NCI-H1105 treated with DMSO at 0.1 percent for 48 hours (cell line): ENCODE measurements around the gene DRC7.
"Not testable (repeated sequence)": the region's sequence is repeated elsewhere in the genome, so short reads cannot be mapped to it uniquely, and the experiment has no call there.

Experiments
- DNase-seq: peaks from one replicate; lab custom pipeline; 2025; lab: John Stamatoyannopoulos, UW

Gene DRC7

DNA sequence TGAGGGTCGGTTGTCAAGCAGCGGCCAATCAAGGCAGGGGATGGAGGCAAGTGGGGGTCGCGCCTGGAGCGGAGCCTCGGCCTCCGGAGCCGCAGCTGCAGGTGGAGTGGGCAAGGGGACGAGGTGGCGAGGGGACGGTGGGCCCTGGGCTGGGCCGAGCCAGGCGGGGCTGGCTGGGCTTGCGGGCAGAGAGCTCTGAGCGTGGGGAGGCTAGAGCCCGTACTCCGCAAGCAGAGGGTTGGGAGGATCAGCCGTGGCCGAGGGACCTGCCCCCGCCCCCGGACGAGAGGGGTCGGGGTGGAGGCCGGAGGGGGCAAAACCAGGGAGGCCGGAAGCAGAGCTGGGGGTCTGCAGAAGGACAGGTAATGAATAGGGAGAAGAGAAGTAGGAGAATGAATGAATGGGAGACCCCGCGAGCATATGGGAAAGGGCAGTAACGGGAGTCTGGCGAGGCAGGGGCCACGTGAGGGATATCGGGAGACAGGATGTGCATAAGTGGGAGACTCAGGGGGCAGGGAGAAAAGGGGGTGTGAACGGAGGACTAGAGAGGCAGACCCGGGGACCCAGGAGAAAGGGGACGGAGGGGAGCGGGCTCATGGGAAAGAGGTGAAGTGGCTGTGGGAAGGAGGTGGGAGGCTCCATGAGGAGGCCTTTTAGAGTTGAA lies 41.3 kb downstream of the DRC7 start, which contains the start of gene KATNB1:
Gene KATNB1 (plus strand): TSS at position 16 of the 664 bp plus-strand sequence. CDS start 1,474 bp downstream, outside the sequence.
- no peak for DNase-seq

DNA sequence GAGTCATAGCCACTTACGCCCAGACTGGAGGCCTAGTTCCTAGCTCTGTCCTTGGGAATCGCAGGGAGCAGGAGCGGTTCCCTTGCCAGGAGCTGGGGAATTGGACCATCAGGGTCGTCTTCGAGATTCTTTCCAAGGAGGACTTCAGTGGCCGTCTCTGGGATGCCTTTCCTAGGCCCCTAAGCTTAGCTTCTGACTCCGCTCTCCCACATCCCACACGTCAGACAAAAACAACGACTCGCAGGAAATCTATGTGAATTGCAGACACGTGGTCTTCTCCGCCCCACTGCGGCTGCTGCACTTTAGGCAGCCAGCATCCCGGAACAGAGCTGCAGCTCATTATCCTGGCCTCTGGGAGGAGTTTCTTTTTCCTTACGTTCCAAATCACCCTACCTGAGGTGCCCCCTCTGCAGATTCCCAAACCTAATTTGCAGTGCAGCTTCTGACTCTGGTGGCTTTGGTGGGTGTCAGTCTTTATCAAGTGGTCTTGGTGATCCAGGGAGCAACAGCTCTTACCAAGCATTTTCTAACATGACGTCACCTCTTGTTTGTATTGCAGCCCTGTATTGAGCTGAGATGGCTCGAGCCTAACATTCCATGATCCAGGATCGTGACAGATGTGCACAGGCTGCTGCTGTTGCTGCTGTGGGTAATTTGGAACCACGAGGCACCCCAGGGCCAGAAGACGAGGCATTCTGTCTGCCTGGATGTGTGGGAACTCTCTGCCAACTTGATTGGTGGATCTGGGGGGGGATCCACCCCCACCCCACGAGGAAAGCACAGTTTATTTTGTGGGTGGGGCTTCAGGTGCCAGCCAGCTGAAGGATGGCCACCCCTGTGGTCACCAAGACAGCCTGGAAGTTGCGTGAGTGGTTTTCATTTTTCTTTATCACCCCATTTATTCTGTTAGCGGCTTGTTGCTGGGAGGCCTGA lies 42.1 kb downstream of the DRC7 start:
- peak; percentile 20 for DNase-seq

DNA sequence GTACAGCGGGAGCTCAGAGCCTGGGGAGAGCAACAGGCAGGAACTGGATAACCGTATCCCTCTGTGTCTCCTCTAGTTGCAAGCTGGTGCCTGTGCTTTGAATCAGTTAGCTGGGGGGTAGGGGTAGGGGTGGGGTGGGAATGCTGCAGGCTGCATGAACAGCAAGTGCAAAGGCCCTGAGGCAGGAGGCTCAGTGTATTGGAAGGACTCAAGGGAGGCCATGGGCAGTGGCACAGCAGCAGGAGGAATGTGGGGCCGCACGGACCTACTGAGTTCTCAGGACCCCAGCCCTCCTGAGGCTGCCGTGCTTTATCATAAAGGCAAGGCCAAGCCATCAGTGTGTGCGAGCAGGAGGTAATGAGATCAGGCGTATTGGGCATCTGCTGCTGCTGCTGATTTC lies 44.2 kb downstream of the DRC7 start:
- no peak for DNase-seq

DNA sequence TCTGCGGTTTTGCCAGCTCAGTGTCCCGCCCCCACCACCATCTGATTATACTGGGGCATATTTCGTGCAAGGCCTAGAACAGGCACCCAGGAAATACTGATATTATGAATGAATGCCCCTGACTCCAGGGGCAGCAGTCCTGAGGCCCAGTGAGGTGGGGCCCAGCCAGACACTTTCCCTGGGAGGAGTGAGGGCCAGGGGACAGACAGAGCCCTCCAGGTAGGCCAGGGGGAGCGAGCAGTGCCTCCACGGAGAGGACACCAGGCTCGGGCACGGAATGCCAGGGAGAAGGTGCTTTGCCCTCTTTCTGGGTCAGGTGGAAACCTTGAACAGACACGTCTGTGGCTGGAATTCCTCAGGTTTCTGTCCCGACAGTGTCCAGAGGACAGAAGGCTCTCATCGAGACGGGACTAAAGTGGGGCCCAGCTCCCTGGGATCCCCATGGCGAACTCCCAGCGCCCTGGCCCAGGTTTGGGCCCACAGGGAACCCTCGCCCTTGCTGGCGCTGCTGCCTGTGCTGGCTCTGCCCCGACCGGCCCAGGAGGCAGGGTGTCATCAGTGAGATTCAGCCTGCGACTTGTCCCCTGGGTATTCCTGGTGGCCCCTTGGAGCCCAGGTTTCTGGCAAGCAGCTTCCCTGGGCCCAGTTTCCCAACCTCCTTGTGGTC lies 45.3 kb downstream of the DRC7 start:
- no peak for DNase-seq

DNA sequence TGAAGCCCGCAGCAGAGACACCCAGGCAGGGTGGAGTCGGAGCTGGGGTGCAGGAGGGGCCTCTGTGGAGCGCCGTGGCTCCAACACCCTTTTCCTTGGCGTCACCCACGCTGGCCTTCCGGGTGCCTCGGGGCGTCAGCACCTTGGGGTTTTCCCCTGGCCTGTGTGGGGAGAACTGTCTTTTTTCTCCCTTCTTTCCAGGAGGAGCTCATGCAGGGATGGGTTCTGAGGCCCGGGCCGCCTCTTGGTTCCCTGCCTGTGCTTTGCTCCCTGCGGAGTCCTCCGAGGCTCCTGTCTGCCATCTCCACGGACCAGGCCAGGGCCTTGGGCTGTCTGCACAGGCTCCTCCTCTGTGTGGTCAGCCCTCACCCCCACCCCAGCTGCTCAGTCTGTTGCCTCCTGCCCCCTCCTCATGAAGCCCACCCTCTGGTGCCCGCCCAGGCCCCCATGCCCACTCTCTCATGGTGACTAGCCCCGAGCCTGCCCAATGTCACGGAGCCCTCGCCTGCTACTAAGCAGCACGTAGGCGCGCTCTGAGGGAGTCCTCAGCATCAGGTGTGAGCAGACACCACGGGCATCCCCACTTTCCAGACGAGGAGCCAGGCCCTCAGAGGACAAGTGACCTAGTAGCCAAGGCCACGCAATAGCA lies 45.9 kb downstream of the DRC7 start:
- no peak for DNase-seq

DNA sequence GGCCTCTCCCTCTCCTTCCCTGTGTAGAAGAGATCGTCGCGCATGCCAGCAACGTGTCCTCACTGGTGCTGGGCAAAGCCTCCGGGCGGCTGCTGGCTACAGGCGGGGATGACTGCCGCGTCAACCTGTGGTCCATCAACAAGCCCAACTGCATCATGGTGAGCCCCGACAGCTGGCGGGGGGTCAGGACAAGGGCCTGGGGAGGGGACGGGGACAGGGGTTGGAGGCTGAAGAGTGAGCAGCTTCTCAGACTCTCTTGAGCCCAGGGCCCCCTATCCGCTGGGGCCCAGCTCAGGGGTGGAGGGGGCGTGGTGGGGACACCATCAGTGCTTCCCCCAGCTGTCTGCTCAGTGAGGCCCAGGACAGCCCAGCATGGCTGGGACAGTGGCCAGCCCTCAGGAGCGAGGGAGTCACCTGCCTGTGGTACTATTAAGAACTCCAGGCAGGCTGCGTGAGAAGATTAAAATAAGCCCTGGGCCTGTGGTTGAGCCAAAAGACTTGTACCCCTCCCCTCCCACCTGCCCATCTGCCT lies 47.1 kb downstream of the DRC7 start:
- DNase-seq: no peak

DNA sequence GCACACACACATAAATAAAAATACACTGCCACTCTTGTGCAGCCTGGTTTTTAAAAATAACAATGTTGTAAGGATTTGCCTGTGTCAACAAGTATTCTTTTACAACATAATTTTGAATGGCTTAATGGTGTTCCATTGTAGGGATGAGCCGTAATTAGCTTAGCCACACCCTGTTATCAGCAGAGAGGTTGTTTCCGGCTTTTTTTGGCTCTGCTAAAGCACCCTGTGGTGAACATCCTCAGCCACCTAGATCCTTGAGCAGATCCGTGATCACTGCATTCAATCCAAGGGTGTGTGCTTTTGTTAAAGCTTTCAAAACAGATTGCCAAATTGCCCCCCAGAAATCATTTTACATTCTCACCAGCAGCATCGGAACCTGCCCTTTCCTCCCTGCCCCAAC lies 47.9 kb downstream of the DRC7 start:
- DNase-seq: no peak

DNA sequence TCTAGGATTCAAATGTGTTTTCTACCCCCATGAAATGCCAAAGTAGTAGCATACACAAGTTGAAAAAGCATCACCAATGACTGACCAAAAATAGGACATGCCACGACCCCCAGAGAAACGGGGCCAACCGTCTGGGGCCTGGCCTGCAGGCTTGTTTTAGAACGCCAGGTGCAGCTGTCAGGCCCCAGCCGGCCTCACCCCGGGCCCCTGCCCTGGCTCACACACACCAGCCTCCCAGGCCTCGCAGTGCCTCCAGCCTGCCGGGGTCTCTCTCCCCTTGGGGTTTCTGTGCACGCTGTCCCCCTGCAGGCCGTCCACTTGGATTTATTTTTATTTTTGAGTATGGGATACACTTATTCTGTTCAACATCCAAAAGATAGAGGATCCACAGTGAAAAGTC lies 48.9 kb downstream of the DRC7 start:
- no peak for DNase-seq

DNA sequence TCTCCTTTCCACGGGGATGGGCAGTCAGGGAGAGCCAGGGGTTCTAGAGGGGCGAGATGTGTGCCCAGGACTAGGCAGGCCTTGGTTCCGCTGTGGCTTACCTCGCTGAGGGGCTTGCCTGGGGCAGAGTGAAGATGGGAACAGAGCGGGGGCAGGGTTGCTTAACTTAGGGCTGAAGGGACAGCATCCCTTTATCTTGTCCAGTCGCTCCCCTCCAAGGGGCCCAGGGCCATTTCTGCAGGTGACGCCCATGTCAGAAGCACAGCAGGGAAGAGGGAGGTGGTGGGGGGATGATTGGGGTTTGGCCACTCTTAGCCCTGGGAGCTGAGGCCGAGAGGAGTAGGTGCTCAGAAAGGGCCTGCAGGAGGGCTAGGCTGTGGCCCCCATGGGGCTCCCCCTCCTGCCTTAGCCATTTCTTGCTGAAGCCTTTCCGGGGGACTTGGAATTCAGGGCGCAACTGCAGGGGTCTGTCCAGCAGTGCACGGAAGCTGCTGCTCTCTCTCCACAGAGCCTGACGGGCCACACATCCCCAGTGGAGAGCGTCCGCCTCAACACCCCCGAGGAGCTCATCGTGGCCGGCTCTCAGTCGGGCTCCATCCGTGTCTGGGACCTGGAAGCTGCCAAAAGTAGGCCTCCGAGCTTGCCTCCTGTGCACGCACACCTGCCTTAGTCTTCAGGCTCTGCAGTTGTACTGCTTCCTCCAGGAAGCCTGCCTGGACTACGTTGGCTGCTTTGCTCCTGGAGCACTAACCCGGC lies 49.5 kb downstream of the DRC7 start:
- no peak for DNase-seq

DNA sequence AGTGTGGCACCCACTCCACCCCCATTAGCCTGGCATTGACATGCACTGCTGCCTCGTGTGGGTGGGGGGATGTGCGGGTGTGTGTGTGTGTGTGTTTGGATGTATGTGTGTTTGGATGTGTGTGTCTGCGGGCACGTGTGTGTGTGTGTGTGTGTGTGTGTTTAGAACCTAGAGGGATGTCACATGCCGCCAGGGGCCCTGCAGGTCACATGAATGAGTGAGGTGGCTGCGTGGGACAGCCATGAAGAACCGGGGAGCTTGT lies 50.0 kb downstream of the DRC7 start:
- DNase-seq: no peak

DNA sequence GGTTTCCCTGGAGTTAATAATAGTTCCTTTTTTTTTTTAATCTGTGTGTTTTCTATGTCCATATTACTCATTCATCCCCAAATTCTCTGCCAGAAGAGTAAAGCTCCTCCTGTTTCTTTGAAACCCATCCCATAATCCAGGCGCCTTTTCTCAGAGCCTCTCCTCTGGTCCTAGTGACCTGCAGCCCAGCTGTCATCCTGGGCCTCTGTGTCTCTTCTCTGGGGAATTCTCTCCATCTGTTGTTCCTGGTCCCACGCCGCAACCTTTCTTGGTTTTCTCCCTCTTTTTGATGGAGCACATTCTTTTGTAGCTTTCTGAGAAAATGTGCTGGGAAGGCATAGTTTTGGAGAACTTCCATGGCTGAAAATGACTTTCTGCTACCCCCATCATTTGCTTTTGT lies 51.2 kb downstream of the DRC7 start:
- no peak for DNase-seq

DNA sequence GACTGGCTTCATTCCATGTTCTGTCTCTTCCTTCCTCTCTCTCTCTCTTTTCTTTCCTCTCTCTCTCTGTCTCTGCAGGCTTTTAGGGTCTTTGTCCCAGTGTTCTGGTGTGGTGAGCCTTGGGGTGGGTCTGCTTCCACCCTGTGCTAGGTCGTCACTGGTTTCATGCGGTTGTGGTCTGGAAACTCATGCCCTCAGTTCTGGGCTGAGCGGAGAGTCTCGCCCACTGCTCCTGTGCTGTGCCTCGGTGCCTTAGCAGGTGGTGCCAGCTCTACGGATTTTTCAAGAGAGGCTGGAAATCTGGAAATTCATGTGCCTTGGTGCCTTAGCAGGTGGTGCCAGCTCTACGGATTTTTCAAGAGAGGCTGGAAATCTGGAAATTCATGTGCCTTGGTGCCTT lies 51.7 kb downstream of the DRC7 start:
- DNase-seq: not testable (repeated sequence)

DNA sequence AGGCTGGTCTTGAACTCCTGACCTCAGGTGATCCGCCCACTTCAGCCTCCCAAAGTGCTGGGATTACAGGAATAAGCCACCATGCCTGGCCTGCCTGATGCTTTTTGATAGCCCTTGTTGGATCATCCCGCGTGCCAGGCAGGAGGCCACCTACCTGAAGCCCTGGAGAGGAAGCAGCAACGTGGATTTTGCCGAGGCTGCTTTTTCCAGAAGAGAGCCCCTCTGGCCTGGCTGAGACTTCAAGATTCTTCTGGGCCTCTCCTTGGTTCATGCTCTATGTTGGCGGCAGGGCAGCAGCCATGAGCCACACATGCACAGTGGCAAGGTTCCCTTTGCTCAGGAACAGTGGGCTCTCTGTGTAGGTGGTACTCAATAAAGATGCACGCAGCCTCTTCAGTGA lies 52.5 kb downstream of the DRC7 start:
- no peak for DNase-seq

DNA sequence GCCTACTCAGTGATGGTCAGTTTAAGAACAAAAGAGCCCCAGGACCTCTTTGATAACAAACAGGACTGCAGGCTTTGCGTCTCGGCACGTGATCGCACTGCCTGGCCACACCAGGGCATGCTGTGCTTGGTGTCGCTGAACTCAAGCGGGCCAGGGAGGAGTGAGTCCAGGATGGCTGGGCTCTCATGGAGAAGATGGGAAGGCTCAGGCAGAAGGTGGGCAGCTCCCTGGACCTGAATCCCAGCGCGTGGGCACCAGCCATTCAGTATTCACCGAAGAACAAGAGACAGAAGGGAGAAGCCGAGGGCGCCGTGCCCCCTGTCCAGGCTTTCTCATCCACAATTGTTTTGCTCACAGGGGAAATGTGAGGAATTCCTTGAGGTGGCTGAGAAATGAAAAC lies 52.9 kb downstream of the DRC7 start:
- DNase-seq: no peak

DNA sequence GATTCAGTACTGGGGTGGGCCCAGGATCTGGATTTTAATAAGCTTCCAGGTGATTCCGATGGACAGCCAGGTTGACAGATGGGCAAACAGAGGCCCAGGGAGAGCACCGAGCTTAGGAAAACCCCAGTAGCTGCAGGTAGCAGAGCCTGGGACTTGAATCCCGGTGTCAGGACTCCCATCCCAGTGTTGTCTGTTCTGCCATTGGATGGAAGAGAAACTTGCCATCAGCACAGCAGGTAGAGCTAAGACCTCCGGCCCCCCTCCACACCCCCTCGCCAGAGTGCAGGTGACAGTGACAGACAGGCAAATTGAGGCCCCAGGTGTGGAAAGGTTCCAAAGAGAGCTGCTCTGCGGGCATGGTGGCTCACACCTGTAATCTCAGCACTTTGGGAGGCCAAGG lies 53.4 kb downstream of the DRC7 start:
- DNase-seq: no peak

DNA sequence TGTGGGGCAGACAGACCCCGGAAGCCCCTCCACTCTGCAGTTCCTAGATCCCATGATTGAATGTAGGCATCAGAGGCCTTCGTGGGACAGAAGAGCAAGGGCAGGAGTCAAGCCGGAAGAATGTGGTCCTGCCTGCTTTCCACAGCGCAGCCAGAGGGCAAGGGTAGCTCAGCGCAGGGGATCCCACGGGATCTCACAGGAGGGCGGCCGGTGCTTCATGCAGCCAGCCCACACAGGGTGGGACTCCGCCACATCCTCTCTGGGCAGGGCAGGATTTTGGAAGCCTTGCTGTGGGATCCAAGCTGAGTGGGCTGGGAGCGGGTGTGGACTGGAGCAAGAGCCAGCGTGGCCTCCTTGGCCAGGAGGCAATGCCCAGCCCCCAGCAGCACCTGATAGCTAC lies 54.0 kb downstream of the DRC7 start:
- DNase-seq: no peak

DNA sequence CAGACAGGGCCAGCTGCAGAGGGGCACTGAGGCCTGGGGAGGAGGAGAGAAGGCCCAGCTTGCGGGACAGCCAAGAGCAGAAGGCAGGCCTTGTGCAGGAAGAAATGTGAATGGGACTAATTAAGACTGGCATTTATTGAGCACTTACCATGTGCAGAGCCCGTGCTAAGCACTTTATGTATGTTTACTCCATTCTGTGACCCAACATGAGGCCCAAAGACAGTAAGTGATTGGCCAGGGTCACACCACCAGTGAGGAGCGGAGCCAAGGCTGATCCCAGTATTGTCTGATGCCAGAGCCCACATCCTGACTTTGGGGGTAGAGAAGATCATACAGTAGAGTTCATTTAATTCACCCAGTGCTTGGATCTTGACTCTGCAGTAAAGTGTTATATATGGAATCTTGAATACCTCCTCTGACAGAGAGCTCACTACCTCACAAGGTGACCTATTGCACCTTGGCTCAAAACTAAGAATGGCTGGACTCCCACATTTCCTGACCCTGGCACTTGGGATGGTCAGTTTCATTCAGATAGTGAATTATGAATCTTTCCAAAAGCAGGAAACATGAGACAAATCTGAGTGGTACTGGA lies 54.6 kb downstream of the DRC7 start:
- DNase-seq: no peak

DNA sequence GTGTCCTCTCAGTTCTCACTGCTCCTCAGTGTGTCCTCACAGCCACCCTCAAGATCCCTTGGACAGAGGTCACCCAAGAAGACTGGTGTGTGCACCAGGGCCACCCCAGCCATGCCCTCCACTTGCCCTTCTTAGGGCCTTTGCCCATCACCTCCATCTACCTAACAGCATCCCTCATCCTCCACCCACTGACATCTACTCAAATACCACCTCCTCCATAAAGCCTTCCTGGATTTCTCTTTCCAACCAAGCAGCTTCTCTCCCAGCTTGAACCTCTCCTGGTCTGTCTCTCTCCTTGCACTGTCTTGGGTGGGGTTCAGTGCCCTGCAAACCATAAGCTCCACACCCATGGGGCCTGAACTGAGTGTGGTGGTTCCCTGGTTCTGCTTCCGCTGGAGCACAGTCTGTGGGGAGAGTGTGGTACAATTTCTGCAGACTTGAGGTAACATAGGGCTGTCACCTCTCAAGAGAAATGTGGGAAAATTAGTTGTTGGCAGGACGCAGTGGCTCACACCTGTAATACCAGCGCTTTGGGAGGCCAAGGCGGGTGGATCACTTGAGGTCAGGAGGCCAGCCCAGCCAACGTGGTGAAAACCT lies 55.3 kb downstream of the DRC7 start:
- no peak for DNase-seq

DNA sequence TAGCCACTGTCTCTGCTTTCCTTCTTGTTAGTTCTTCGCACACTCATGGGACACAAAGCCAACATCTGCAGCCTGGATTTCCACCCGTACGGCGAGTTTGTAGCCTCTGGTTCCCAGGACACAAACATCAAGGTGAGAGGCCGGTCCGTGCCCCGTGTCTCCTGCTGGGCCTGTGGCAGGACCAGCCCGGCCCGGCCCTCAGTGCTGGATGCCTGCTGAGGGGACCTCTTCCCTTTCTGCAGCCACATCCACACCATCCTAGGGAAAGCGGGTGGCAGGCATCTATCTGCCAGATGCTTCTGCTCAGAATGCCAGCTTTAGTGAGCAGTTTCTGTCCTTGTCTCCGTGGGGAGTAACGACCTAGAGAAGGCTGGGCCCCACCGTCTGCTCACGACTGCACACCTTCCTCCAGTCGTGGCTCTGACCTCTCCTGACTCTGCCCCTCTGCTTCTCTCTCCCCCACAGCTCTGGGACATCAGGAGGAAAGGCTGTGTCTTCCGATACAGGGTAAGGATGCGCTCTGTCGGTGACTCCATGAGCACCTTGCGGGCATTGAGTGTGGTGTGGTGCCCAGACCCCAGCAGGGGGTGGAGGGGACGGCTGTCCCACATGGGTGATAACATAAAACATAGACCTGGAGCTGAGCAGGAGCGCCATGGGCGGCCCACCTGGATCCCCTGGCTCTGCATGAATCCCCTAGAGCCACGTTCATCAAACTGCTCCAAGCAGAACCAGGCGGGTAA lies 56.4 kb downstream of the DRC7 start:
- DNase-seq: no peak
